ENCODE measurements around the gene LNP1.

- TF ChIP-seq NRF1 (conservative IDR thresholded peaks at IDR 0.05; ENCODE audit: low read depth, low read length), result no peak
- TF ChIP-seq CHD4 (IDR thresholded peaks at IDR 0.05), result no peak
- no peak for TF ChIP-seq IRF4 (IDR thresholded peaks at IDR 0.05; ENCODE audit: low read depth, low read length)
- TF ChIP-seq POLR2AphosphoS5 (IDR thresholded peaks at IDR 0.05; ENCODE audit: low read length), result no peak
- TF ChIP-seq IRF3 (IDR thresholded peaks at IDR 0.05), result no peak
- no peak for TF ChIP-seq POLR2A (IDR thresholded peaks at IDR 0.05; ENCODE audit: low read depth, low read length)
- TF ChIP-seq CTCF (IDR thresholded peaks at IDR 0.05 in 2 of 3, conservative IDR thresholded peaks at IDR 0.05 in 1 of 3; ENCODE audit: control insufficient read depth in 2 of 3, extremely low read depth in 1 of 3, insufficient read depth in 1 of 3, low read depth in 3 of 3, low read length in 3 of 3), result no peak
Measured at GRCh38 chr3:100402891-100403290, 1.6 kb downstream of the LNP1 start.
